Fibroblast of lung (primary cell): ENCODE data around the gene TMEM176B.

ENCODE experiments used
- CTCF ChIP-seq, 2 donors: IDR thresholded peaks in 1 of 2; conservative IDR thresholded peaks in 1 of 2; 1 replicate in 1 of 2; 2 replicates in 1 of 2; pipeline ENCODE4 v1.5.1; 2011 to 2012; ENCODE audit warnings: low read length in 2 of 2, control low read depth in 1 of 2, inconsistent platforms in 1 of 2, low read depth in 1 of 2, mild to moderate bottlenecking in 1 of 2
- EZH2 ChIP-seq: IDR thresholded peaks from 2 replicates; pipeline ENCODE4 v1.5.1; 2012; ENCODE audit warnings: low read length, control low read depth, mild to moderate bottlenecking; ENCODE audit errors: missing control alignments

GRCh38 chr7:150793569-150794238 lies 6.5 kb downstream of the TMEM176B start:
- no peak for TF ChIP-seq EZH2
- no peak for TF ChIP-seq CTCF (conservative IDR thresholded peaks at IDR 0.05 in 1 of 2, IDR thresholded peaks at IDR 0.05 in 1 of 2; ENCODE audit: low read depth in 1 of 2, low read length in 2 of 2)
